Measurements from ENCODE around the gene CDK2AP2. TPM values are rescaled to one million over a fixed set of nuclear protein-coding genes. Genes with fewer than 3 reads are reported as not detected.

Gene CDK2AP2
- total and polyA plus RNA-seq, 2 donors (not counting 3 experiments of a cell fraction or from before 2014, with no cell fraction given): 81.2 to 143 TPM

DNA sequence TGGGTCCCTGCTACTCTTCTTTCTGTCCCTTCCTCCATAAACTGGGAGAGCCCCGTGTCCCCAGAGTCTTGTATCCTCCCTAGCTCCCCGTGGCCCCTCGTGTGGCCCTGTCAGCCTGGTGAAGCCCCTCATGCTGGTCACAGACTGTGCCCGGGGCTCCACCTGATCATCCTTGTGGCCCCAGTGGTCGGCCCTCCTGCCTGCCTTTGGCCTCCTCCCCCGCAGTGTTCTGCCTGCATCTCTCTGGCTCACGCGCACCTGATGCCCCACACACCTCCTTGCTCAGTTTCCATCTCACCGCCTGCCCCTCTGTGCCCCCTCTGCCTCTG lies 16.5 kb upstream of the CDK2AP2 start:
- Histone ChIP-seq H2AFZ (ENCODE audit: low read depth, low read length) (no peak overlapping the region), H3K79me2 (ENCODE audit: control insufficient read depth, insufficient read depth, low read length) (no peaks in the 10 kb centered on the region), H3K4me1 (ENCODE audit: control insufficient read depth, extremely low read depth, insufficient read depth, low read length) (no peaks in the 10 kb centered on the region), H3K4me2 (ENCODE audit: insufficient read depth, low read length) (no peak overlapping the region), H3K27ac (ENCODE audit: insufficient read depth, low read depth, low read length) (no peak overlapping the region), H3K9me1 (replicated peaks; ENCODE audit: control insufficient read depth, extremely low read depth, insufficient read depth, low read length) (no peaks in the 10 kb centered on the region), H3K4me3 (replicated peaks in 1 of 3; ENCODE audit: insufficient read depth in 1 of 3, low read depth in 1 of 3, low read length in 3 of 3) (no peak overlapping the region), H3K36me3 (ENCODE audit: control insufficient read depth in 2 of 2, extremely low read depth in 1 of 2, insufficient read depth in 2 of 2, low read length in 2 of 2) (no peaks in the 10 kb centered on the region), H3K27me3 (ENCODE audit: control insufficient read depth in 2 of 2, insufficient read depth in 2 of 2, low read length in 2 of 2) (peaks cover 0 to 2% of the 10 kb centered on the region in 2 experiments), H3K9me3 (replicated peaks; ENCODE audit: control insufficient read depth, insufficient read depth, low read length) (no peaks in the 10 kb centered on the region), H3K9ac (replicated peaks; ENCODE audit: extremely low read depth, insufficient read depth, low read length) (no peak overlapping the region), H4K20me1 (replicated peaks; ENCODE audit: control insufficient read depth, extremely low read depth, insufficient read depth, low read length) (no peaks in the 10 kb centered on the region)
- dilution Hi-C loops (cut with MboI; ENCODE audit: extremely low pct_ligation_motif_present, low sequenced_read_pairs): no loop called here
- CTCF ChIA-PET: no interaction called here
- FAIRE-seq: no peak
- POLR2A ChIA-PET: no interaction called here
- no TSS peak for BruUV-seq (replicated peaks)
- TF ChIP-seq POLR2A (IDR thresholded peaks at IDR 0.05; ENCODE audit: low read depth, low read length) (no peak), JUN (IDR thresholded peaks at IDR 0.05; ENCODE audit: borderline replicate concordance, insufficient read depth, insufficient read length, low read depth) (no peak), MYC (IDR thresholded peaks at IDR 0.05; ENCODE audit: low read depth, low read length) (no peak), GATA2 (IDR thresholded peaks at IDR 0.05; ENCODE audit: insufficient read depth, insufficient read length, low read depth, low read length) (no peak), POLR2AphosphoS5 (IDR thresholded peaks at IDR 0.05; ENCODE audit: insufficient read depth, low read depth, low read length) (no peak), EZH2 (IDR thresholded peaks at IDR 0.05; ENCODE audit: borderline replicate concordance, low read depth, low read length, severe bottlenecking) (no peak), FOS (IDR thresholded peaks at IDR 0.05; ENCODE audit: borderline replicate concordance, insufficient read depth, low read length) (no peak)
- TF ChIP-seq, protein P1, sequence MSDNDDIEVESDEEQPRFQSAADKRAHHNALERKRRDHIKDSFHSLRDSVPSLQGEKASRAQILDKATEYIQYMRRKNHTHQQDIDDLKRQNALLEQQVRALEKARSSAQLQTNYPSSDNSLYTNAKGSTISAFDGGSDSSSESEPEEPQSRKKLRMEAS (IDR thresholded peaks at IDR 0.05; ENCODE audit: insufficient read depth, insufficient read length): no peak
- TF ChIP-seq, protein P2, sequence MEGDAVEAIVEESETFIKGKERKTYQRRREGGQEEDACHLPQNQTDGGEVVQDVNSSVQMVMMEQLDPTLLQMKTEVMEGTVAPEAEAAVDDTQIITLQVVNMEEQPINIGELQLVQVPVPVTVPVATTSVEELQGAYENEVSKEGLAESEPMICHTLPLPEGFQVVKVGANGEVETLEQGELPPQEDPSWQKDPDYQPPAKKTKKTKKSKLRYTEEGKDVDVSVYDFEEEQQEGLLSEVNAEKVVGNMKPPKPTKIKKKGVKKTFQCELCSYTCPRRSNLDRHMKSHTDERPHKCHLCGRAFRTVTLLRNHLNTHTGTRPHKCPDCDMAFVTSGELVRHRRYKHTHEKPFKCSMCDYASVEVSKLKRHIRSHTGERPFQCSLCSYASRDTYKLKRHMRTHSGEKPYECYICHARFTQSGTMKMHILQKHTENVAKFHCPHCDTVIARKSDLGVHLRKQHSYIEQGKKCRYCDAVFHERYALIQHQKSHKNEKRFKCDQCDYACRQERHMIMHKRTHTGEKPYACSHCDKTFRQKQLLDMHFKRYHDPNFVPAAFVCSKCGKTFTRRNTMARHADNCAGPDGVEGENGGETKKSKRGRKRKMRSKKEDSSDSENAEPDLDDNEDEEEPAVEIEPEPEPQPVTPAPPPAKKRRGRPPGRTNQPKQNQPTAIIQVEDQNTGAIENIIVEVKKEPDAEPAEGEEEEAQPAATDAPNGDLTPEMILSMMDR (IDR thresholded peaks at IDR 0.05; ENCODE audit: extremely low read depth in 1 of 2, insufficient read depth in 1 of 2, low read depth in 1 of 2, low read length in 2 of 2): no peak
- DNase-seq (ENCODE audit: low read depth, low spot score): no peak
- intact Hi-C loops (cut with micrococcal nuclease): no loop called here

All from endothelial cell of umbilical vein (primary cell).